ENCODE measurements around the gene CES1.
"Not testable (repeated sequence)": the region's sequence is repeated elsewhere in the genome, so short reads cannot be mapped to it uniquely, and the experiment has no call there.

DNA sequence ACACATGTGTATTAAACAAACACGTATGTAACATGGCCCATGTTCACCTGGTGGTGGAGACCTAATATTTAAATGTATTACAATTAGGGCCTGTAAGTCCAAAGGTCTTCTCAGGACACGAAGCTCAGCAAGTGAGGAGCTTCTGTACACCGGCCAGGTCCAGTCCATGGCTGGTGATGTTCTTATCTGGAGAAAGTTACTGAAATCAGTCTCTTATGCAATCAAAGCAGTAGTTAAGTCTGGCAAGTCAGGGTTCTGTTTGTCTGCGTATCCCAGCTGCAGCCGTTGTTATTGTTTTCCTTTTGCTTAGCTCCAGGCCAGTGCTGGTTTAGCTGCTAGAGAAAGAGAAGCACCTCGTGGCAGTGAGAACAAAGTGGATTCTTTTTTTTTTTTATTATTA, 41.4 kb downstream of the CES1 start:
- TF ChIP-seq, protein P1, sequence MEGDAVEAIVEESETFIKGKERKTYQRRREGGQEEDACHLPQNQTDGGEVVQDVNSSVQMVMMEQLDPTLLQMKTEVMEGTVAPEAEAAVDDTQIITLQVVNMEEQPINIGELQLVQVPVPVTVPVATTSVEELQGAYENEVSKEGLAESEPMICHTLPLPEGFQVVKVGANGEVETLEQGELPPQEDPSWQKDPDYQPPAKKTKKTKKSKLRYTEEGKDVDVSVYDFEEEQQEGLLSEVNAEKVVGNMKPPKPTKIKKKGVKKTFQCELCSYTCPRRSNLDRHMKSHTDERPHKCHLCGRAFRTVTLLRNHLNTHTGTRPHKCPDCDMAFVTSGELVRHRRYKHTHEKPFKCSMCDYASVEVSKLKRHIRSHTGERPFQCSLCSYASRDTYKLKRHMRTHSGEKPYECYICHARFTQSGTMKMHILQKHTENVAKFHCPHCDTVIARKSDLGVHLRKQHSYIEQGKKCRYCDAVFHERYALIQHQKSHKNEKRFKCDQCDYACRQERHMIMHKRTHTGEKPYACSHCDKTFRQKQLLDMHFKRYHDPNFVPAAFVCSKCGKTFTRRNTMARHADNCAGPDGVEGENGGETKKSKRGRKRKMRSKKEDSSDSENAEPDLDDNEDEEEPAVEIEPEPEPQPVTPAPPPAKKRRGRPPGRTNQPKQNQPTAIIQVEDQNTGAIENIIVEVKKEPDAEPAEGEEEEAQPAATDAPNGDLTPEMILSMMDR (conservative IDR thresholded peaks at IDR 0.05; ENCODE audit: low read depth, low read length): not testable (repeated sequence)
- TF ChIP-seq EZH2 (IDR thresholded peaks at IDR 0.05; ENCODE audit: low read length, unreplicated experiment): not testable (repeated sequence)

All from PC-3 (cell line).